Glutamatergic neuron (in vitro differentiated cells): ENCODE results near the gene NDUFA12. TPM values are rescaled to one million over a fixed set of nuclear protein-coding genes. Genes with fewer than 3 reads are reported as not detected.

ENCODE experiments used
- DNase-seq: peaks from one replicate; pipeline ENCODE4 v3.0.0; 2022
- H3K27ac Mint-ChIP-seq: one replicate; pipeline ENCODE4 v1.8.0; 2020; ENCODE audit warnings: mild to moderate bottlenecking, mixed read lengths, inconsistent platforms; ENCODE audit not compliant: unreplicated experiment
- H3K27me3 Mint-ChIP-seq: one replicate; pipeline ENCODE4 v1.8.0; 2020; ENCODE audit warnings: mild to moderate bottlenecking, moderate library complexity, mixed read lengths, inconsistent platforms; ENCODE audit not compliant: unreplicated experiment
- H3K36me3 Mint-ChIP-seq: one replicate; pipeline ENCODE4 v1.8.0; 2020; ENCODE audit warnings: mild to moderate bottlenecking, mixed read lengths, inconsistent platforms; ENCODE audit not compliant: unreplicated experiment
- H3K4me1 Mint-ChIP-seq: one replicate; pipeline ENCODE4 v1.8.0; 2020; ENCODE audit warnings: mild to moderate bottlenecking, low read depth, mixed read lengths, inconsistent platforms; ENCODE audit not compliant: unreplicated experiment
- H3K4me3 Mint-ChIP-seq: one replicate; pipeline ENCODE4 v1.8.0; 2020; ENCODE audit warnings: mild to moderate bottlenecking, mixed read lengths, inconsistent platforms; ENCODE audit not compliant: unreplicated experiment
- H3K9me3 Mint-ChIP-seq: one replicate; pipeline ENCODE4 v1.8.0; 2020; ENCODE audit warnings: mild to moderate bottlenecking, moderate library complexity, mixed read lengths, inconsistent platforms; ENCODE audit not compliant: unreplicated experiment
- CTCF ChIP-seq: fragments of 200-600 bp; sonication (generic); IDR thresholded peaks from one replicate; pipeline ENCODE4 v1.5.0; 2021; ENCODE audit not compliant: partially characterized antibody, unreplicated experiment
- total RNA-seq: library from RNA; stranded (reverse); fragmentation: NEBNext Ultra II Directional; extraction: Animal tissue kit (Norgen Biotek cat#: 25700); gene quantifications from one replicate; pipeline ENCODE4 v1.2.1, GENCODE V29; 2021; ENCODE audit not compliant: unreplicated experiment

The NDUFA12 gene
- total RNA-seq, 1 donor from 2014 or later = 73.8 TPM

- Mint-ChIP-seq H3K36me3 (no peaks in the 10 kb centered on the region), H3K27me3 (no peaks in the 10 kb centered on the region), H3K4me3 (no peak overlapping the region), H3K9me3 (no peaks in the 10 kb centered on the region), H3K4me1 (no peaks in the 10 kb centered on the region), H3K27ac (no peak overlapping the region)
- DNase-seq = no peak
- no peak for TF ChIP-seq CTCF
These were observed 32.9 kb downstream of the NDUFA12 start for GRCh38 chr12:94970560-94970959.

- Mint-ChIP-seq H3K4me1 (no peaks in the 10 kb centered on the region), H3K9me3 (no peaks in the 10 kb centered on the region), H3K27ac (no peak overlapping the region), H3K4me3 (no peak overlapping the region), H3K27me3 (no peaks in the 10 kb centered on the region), H3K36me3 (no peaks in the 10 kb centered on the region)
- no peak for DNase-seq
- no peak for TF ChIP-seq CTCF
These were observed 34.1 kb downstream of the NDUFA12 start for GRCh38 chr12:94969424-94969823.

GRCh38 chr12:94965982-94966630 is 37.4 kb downstream of the NDUFA12 start:
- H3K4me1 Mint-ChIP-seq = peaks cover 2% of the 10 kb centered on the region
- no peak for DNase-seq
- no peak for TF ChIP-seq CTCF
- no peak overlapping the region for H3K27ac Mint-ChIP-seq
- no peaks in the 10 kb centered on the region for H3K27me3 Mint-ChIP-seq
- H3K36me3 Mint-ChIP-seq = no peaks in the 10 kb centered on the region
- H3K9me3 Mint-ChIP-seq = no peaks in the 10 kb centered on the region
- no peak overlapping the region for H3K4me3 Mint-ChIP-seq

GRCh38 chr12:94963649-94964048 is 39.8 kb downstream of the NDUFA12 start:
- DNase-seq = no peak
- peaks cover 3% of the 10 kb centered on the region for H3K27me3 Mint-ChIP-seq
- TF ChIP-seq CTCF = no peak
- H3K27ac Mint-ChIP-seq = no peak overlapping the region
- no peak overlapping the region for H3K4me3 Mint-ChIP-seq
- H3K36me3 Mint-ChIP-seq = no peaks in the 10 kb centered on the region
- no peaks in the 10 kb centered on the region for H3K9me3 Mint-ChIP-seq
- H3K4me1 Mint-ChIP-seq = peaks cover 2% of the 10 kb centered on the region

- Mint-ChIP-seq H3K27ac (no peak overlapping the region), H3K36me3 (no peaks in the 10 kb centered on the region), H3K4me1 (peaks cover 2% of the 10 kb centered on the region), H3K9me3 (no peaks in the 10 kb centered on the region), H3K27me3 (peaks cover 3% of the 10 kb centered on the region), H3K4me3 (no peak overlapping the region)
- no peak for TF ChIP-seq CTCF
- no peak for DNase-seq
These were observed 40.8 kb downstream of the NDUFA12 start for GRCh38 chr12:94962670-94963069.
